NCI-H146 (cell line): ENCODE results near the gene TDRD3.
A peak's percentile ranks its signal among the peaks of the same experiment; 100 is the strongest.
"Not testable (repeated sequence)": the region's sequence is repeated elsewhere in the genome, so short reads cannot be mapped to it uniquely, and the experiment has no call there.

ENCODE experiments used
- DNase-seq: peaks from one replicate; lab custom pipeline; 2025; lab: John Stamatoyannopoulos, UW

The TDRD3 gene

GRCh38 chr13:60398907-60399589 lies 2.0 kb downstream of the TDRD3 start:
- DNase-seq = no peak

GRCh38 chr13:60402022-60402421 lies 5.0 kb downstream of the TDRD3 start:
- DNase-seq = no peak

- no peak for DNase-seq
Observed at GRCh38 chr13:60407095-60407494, 10.1 kb downstream of the TDRD3 start.

- DNase-seq = not testable (repeated sequence)
Observed at GRCh38 chr13:60407852-60408251, 10.8 kb downstream of the TDRD3 start.

GRCh38 chr13:60409574-60410292 lies 12.7 kb downstream of the TDRD3 start:
- DNase-seq = not testable (repeated sequence)

GRCh38 chr13:60410299-60410698 lies 13.3 kb downstream of the TDRD3 start:
- no peak for DNase-seq

GRCh38 chr13:60411464-60411863 lies 14.4 kb downstream of the TDRD3 start:
- no peak for DNase-seq

GRCh38 chr13:60411983-60412382 lies 15.0 kb downstream of the TDRD3 start:
- DNase-seq = no peak

GRCh38 chr13:60412909-60413616 lies 16.0 kb downstream of the TDRD3 start:
- no peak for DNase-seq

- DNase-seq = no peak
Observed at GRCh38 chr13:60414177-60414576, 17.2 kb downstream of the TDRD3 start.

GRCh38 chr13:60417734-60418133 lies 20.7 kb downstream of the TDRD3 start:
- DNase-seq = no peak

GRCh38 chr13:60418954-60419353 lies 21.9 kb downstream of the TDRD3 start:
- DNase-seq = no peak

GRCh38 chr13:60425332-60425731 lies 28.3 kb downstream of the TDRD3 start:
- DNase-seq = no peak

GRCh38 chr13:60426075-60426474 lies 29.1 kb downstream of the TDRD3 start:
- DNase-seq = no peak

GRCh38 chr13:60427285-60427684 lies 30.3 kb downstream of the TDRD3 start:
- DNase-seq = no peak

GRCh38 chr13:60431108-60431700 lies 34.2 kb downstream of the TDRD3 start:
- DNase-seq = peak; percentile 51

GRCh38 chr13:60433505-60433904 lies 36.5 kb downstream of the TDRD3 start:
- DNase-seq = no peak

GRCh38 chr13:60435762-60436374 lies 38.8 kb downstream of the TDRD3 start:
- DNase-seq = no peak

- no peak for DNase-seq
Observed at GRCh38 chr13:60439201-60439600, 42.2 kb downstream of the TDRD3 start.

GRCh38 chr13:60441761-60442160 lies 44.7 kb downstream of the TDRD3 start:
- no peak for DNase-seq

- peak; percentile 33 for DNase-seq
Observed at GRCh38 chr13:60448907-60449510, 52.0 kb downstream of the TDRD3 start.

- DNase-seq = no peak
Observed at GRCh38 chr13:60453490-60453889, 56.5 kb downstream of the TDRD3 start.
